ENCODE data around the gene BAIAP2. TPM values are rescaled to one million over a fixed set of nuclear protein-coding genes. Genes with fewer than 3 reads are reported as not detected.

BAIAP2 gene
- total RNA-seq, 1 donor from 2014 or later = 111 TPM

- no peak for ATAC-seq
Observed at GRCh38 chr17:81053041-81053970, 18.4 kb downstream of the BAIAP2 start.

- ATAC-seq = no peak
Observed at GRCh38 chr17:81054308-81054707, 19.4 kb downstream of the BAIAP2 start.

- no peak for ATAC-seq
Observed at GRCh38 chr17:81054881-81055370, 20.0 kb downstream of the BAIAP2 start.

GRCh38 chr17:81056312-81056711, 21.4 kb downstream of the BAIAP2 start:
- ATAC-seq = no peak

GRCh38 chr17:81057079-81057730, 22.3 kb downstream of the BAIAP2 start:
- peak; percentile 90 for ATAC-seq

GRCh38 chr17:81057777-81058176, 22.8 kb downstream of the BAIAP2 start:
- ATAC-seq = no peak

GRCh38 chr17:81058263-81058871, 23.4 kb downstream of the BAIAP2 start:
- no peak for ATAC-seq

GRCh38 chr17:81059026-81059425, 24.1 kb downstream of the BAIAP2 start:
- ATAC-seq = peak; percentile 41

GRCh38 chr17:81060416-81060815, 25.5 kb downstream of the BAIAP2 start:
- no peak for ATAC-seq

GRCh38 chr17:81061027-81061735, 26.2 kb downstream of the BAIAP2 start:
- no peak for ATAC-seq

GRCh38 chr17:81062014-81062780, 27.2 kb downstream of the BAIAP2 start:
- ATAC-seq = no peak

GRCh38 chr17:81063106-81064093, 28.4 kb downstream of the BAIAP2 start:
- peak; percentile 24 for ATAC-seq

GRCh38 chr17:81064678-81065475, 29.9 kb downstream of the BAIAP2 start:
- ATAC-seq = peak; percentile 70

GRCh38 chr17:81065500-81065899, 30.5 kb downstream of the BAIAP2 start:
- peak; percentile 26 for ATAC-seq

GRCh38 chr17:81066072-81066471, 31.1 kb downstream of the BAIAP2 start:
- peak; percentile 67 for ATAC-seq

GRCh38 chr17:81066771-81067315, 31.9 kb downstream of the BAIAP2 start:
- ATAC-seq = no peak

- no peak for ATAC-seq
Observed at GRCh38 chr17:81067391-81067811, 32.5 kb downstream of the BAIAP2 start.

GRCh38 chr17:81068411-81069134, 33.6 kb downstream of the BAIAP2 start:
- no peak for ATAC-seq

Data from esophagus mucosa (tissue), 1 donor.